Suprapubic skin (tissue), 3 donors: ENCODE data around the gene LCN10.

Experiments
- POLR2A ChIP-seq, 2 donors: fragments of 450-650 bp; IDR thresholded peaks; one replicate each; pipeline ENCODE4 v1.6.1; 2017; ENCODE audit warnings: antibody characterized with exemption in 2 of 2, mild to moderate bottlenecking in 2 of 2, moderate library complexity in 2 of 2
- TF ChIP-seq, protein P1 (sequence below), 2 donors: fragments of 200-600 bp in 1 of 2; fragments of 450-650 bp in 1 of 2; sonication (generic) in 1 of 2; IDR thresholded peaks; one replicate each; pipeline ENCODE4 v1.5.1; 2016 to 2019; ENCODE audit warnings: antibody characterized with exemption in 2 of 2, mild to moderate bottlenecking in 1 of 2, moderate library complexity in 1 of 2

DNA sequence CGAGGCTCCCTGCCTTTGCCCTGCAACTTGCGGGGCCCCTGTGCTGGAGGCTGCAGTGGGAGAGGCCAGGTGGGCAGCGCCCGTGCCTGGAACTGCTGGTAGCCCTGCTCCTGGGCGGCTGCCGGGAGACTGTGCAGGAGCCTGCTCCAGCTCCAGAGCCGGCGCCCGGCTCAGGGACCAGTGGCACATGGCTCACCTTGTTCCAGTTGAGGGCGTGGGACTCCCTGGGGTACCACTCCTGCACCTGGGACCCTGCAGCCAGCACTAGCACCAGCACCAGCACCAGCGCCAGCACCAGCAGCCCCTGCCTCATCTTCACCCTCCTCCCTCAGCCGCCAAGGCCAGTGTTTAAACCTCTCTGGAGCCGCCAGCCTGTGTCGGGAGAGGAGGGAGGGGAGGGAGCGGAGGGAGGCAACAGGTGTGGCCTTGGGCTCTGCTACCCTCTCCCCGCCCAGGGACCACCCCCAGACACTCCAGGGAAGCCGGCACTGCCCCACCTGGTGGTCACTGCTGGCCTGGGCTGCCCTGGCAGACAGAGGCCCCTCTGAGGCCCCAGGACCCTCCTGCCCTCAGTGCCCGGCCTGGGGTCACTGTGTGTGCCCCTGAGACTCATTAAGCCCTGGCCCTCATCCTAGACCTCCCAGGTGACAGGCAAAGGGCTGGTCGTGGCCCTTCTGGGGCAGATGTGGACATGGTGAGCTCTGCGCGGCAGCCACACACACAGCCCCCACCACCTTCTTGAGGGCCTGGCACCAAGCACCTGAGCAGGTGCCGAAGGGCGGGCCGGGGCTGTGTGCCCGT, at the start of gene LCN10:
- TF ChIP-seq, protein P1, sequence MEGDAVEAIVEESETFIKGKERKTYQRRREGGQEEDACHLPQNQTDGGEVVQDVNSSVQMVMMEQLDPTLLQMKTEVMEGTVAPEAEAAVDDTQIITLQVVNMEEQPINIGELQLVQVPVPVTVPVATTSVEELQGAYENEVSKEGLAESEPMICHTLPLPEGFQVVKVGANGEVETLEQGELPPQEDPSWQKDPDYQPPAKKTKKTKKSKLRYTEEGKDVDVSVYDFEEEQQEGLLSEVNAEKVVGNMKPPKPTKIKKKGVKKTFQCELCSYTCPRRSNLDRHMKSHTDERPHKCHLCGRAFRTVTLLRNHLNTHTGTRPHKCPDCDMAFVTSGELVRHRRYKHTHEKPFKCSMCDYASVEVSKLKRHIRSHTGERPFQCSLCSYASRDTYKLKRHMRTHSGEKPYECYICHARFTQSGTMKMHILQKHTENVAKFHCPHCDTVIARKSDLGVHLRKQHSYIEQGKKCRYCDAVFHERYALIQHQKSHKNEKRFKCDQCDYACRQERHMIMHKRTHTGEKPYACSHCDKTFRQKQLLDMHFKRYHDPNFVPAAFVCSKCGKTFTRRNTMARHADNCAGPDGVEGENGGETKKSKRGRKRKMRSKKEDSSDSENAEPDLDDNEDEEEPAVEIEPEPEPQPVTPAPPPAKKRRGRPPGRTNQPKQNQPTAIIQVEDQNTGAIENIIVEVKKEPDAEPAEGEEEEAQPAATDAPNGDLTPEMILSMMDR (IDR thresholded peaks at IDR 0.05): peak in 1 of 2 donors; percentile 1
- no peak for TF ChIP-seq POLR2A (IDR thresholded peaks at IDR 0.05)
